ENCODE measurements around the gene ZNF609. TPM values are rescaled to one million over a fixed set of nuclear protein-coding genes. Genes with fewer than 3 reads are reported as not detected.
"Not testable (repeated sequence)": the region's sequence is repeated elsewhere in the genome, so short reads cannot be mapped to it uniquely, and the experiment has no call there.

Gene ZNF609
- total RNA-seq, 1 donor from 2014 or later: 63.9 TPM

DNA sequence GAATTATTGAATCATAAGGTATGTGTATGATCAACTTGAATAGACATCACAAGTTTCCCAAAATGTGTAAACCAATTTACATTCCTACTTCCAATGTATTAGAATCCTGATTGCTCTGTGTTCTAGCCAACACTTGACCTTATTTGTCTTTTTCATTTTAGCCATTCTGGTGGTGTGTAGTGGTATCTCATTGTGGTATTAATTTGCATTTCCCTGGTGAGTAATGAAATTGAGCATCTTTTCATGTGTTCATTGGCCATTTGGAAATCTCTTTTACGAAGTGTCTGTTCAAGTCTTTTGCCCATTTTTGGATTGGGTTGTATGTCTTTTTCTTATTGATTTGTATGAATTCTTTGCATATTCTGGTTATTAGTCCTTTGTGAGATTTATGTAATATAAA, 177.0 kb downstream of the ZNF609 start:
- H3K9me3 Mint-ChIP-seq: peaks cover 4% of the 10 kb centered on the region
- intact Hi-C loops (cut with micrococcal nuclease): no loop called here
- no peak overlapping the region for H3K4me3 Mint-ChIP-seq
- peaks cover 32% of the 10 kb centered on the region for H3K36me3 Mint-ChIP-seq (ENCODE audit: low read depth)
- H3K4me1 Mint-ChIP-seq: peaks cover 53% of the 10 kb centered on the region
- no peak for DNase-seq
- peak overlapping the region; percentile 19 for H3K27ac Mint-ChIP-seq
- H3K27me3 Mint-ChIP-seq: no peaks in the 10 kb centered on the region

GRCh38 chr15:64639744-64640143, 179.4 kb downstream of the ZNF609 start:
- DNase-seq; H3K27me3 Mint-ChIP-seq; intact Hi-C loops (cut with micrococcal nuclease); H3K4me3 Mint-ChIP-seq; H3K9me3 Mint-ChIP-seq: not testable (repeated sequence)
- H3K36me3 Mint-ChIP-seq (ENCODE audit: low read depth): peaks cover 41% of the 10 kb centered on the region
- peaks cover 46% of the 10 kb centered on the region for H3K4me1 Mint-ChIP-seq
- H3K27ac Mint-ChIP-seq: peak overlapping the region; percentile 58

GRCh38 chr15:64640146-64640871, 179.9 kb downstream of the ZNF609 start:
- peaks cover 4% of the 10 kb centered on the region for H3K9me3 Mint-ChIP-seq
- peaks cover 41% of the 10 kb centered on the region for H3K36me3 Mint-ChIP-seq (ENCODE audit: low read depth)
- H3K27ac Mint-ChIP-seq: peak overlapping the region; percentile 69
- H3K4me1 Mint-ChIP-seq: peaks cover 40% of the 10 kb centered on the region
- H3K27me3 Mint-ChIP-seq: no peaks in the 10 kb centered on the region
- intact Hi-C loops (cut with micrococcal nuclease): no loop called here
- peak overlapping the region; percentile 26 for H3K4me3 Mint-ChIP-seq
- no peak for DNase-seq

GRCh38 chr15:64642875-64643274, 182.5 kb downstream of the ZNF609 start:
- Mint-ChIP-seq H3K9me3 (no peaks in the 10 kb centered on the region), H3K27me3 (no peaks in the 10 kb centered on the region), H3K4me3 (no peak overlapping the region), H3K36me3 (ENCODE audit: low read depth) (peaks cover 40% of the 10 kb centered on the region), H3K27ac (no peak overlapping the region), H3K4me1 (peaks cover 30% of the 10 kb centered on the region)
- intact Hi-C loops (cut with micrococcal nuclease): no loop called here
- no peak for DNase-seq

- Mint-ChIP-seq H3K27ac (no peak overlapping the region), H3K4me3 (no peak overlapping the region), H3K36me3 (ENCODE audit: low read depth) (peaks cover 35% of the 10 kb centered on the region), H3K27me3 (no peaks in the 10 kb centered on the region), H3K9me3 (no peaks in the 10 kb centered on the region), H3K4me1 (peaks cover 31% of the 10 kb centered on the region)
- intact Hi-C loops (cut with micrococcal nuclease): no loop called here
- DNase-seq: no peak
Measured at GRCh38 chr15:64643685-64644084, 183.3 kb downstream of the ZNF609 start.

DNA sequence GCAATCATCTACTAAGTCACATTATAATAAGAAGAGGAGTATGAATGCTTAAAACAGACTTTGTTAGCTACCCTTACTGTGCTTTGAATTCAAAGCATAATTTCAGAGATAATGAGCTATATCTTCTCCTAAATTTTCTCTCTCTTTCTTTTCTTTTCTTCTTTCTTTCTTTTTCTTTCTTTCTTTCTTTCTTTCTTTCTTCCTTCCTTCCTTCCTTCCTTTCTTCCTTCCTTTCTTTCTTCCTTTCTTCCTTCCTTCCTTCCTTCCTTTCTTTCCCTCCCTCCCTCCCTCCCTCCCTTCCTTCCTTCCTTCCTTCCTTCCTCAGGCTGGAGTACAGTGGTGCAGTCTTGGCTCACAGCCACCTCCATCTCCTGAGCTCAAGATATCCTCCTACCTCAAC, 184.4 kb downstream of the ZNF609 start:
- H3K27ac Mint-ChIP-seq; H3K4me3 Mint-ChIP-seq; DNase-seq; intact Hi-C loops (cut with micrococcal nuclease); H3K9me3 Mint-ChIP-seq; H3K27me3 Mint-ChIP-seq: not testable (repeated sequence)
- H3K4me1 Mint-ChIP-seq: peaks cover 30% of the 10 kb centered on the region
- H3K36me3 Mint-ChIP-seq (ENCODE audit: low read depth): peaks cover 30% of the 10 kb centered on the region

- intact Hi-C loops (cut with micrococcal nuclease): no loop called here
- DNase-seq: no peak
- peaks cover 24% of the 10 kb centered on the region for H3K36me3 Mint-ChIP-seq (ENCODE audit: low read depth)
- H3K27ac Mint-ChIP-seq: no peak overlapping the region
- peaks cover 24% of the 10 kb centered on the region for H3K4me1 Mint-ChIP-seq
- H3K9me3 Mint-ChIP-seq: no peaks in the 10 kb centered on the region
- no peaks in the 10 kb centered on the region for H3K27me3 Mint-ChIP-seq
- no peak overlapping the region for H3K4me3 Mint-ChIP-seq
Measured at GRCh38 chr15:64645995-64646394, 185.6 kb downstream of the ZNF609 start.

- no peak for DNase-seq
- Mint-ChIP-seq H3K4me1 (peaks cover 30% of the 10 kb centered on the region), H3K27me3 (no peaks in the 10 kb centered on the region), H3K27ac (no peak overlapping the region), H3K9me3 (no peaks in the 10 kb centered on the region), H3K4me3 (no peak overlapping the region), H3K36me3 (ENCODE audit: low read depth) (peaks cover 20% of the 10 kb centered on the region)
- intact Hi-C loops (cut with micrococcal nuclease): no loop called here
Measured at GRCh38 chr15:64647367-64647766, 187.0 kb downstream of the ZNF609 start.

- H3K27ac Mint-ChIP-seq: peak overlapping the region; percentile 12
- no peak overlapping the region for H3K4me3 Mint-ChIP-seq
- H3K9me3 Mint-ChIP-seq: no peaks in the 10 kb centered on the region
- peaks cover 25% of the 10 kb centered on the region for H3K4me1 Mint-ChIP-seq
- H3K36me3 Mint-ChIP-seq (ENCODE audit: low read depth): peaks cover 9% of the 10 kb centered on the region
- DNase-seq: no peak
- H3K27me3 Mint-ChIP-seq: no peaks in the 10 kb centered on the region
- intact Hi-C loops (cut with micrococcal nuclease): loop anchor here (2.0 to 5.0 kb wide), 2 partner anchors 16 to 223 kb away; no protein-coding TSS in a partner anchor
Measured at GRCh38 chr15:64650552-64650951, 190.2 kb downstream of the ZNF609 start.

DNA sequence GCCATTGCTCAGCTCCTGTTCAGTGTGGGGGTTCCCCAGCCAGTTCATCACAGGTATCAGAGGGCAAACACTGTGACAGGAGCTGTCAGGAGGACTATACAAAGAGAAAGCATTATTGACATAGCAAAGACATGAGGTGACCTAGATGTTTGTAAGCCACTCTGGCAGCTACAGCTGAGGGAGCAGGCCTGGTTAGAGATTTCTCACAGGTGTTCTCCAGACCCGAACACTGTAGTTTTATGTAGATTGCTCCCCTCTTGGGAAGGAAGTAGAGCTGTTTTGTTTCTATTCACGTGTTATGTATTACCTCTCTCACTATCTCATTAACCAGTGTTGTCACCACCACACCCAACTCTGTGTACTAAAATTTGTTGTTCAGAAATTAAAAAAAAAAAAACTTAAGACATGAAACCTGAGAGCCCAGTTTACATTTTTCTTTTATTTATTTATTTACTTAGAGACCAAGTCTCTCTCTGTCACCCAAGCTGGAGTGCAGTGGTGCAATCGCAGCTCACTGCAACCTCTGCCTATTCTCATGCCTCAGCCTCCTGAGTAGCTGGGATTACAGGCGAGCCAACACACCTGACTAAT, 191.3 kb downstream of the ZNF609 start:
- Mint-ChIP-seq H3K27ac (peak overlapping the region; percentile 70), H3K4me1 (peaks cover 25% of the 10 kb centered on the region), H3K4me3 (peak overlapping the region; percentile 46), H3K9me3 (no peaks in the 10 kb centered on the region), H3K36me3 (ENCODE audit: low read depth) (peaks cover 5% of the 10 kb centered on the region), H3K27me3 (no peaks in the 10 kb centered on the region)
- intact Hi-C loops (cut with micrococcal nuclease): loop anchor here (2.0 to 5.0 kb wide), 2 partner anchors 17 to 224 kb away; no protein-coding TSS in a partner anchor
- peak; percentile 79 for DNase-seq

GRCh38 chr15:64653757-64654156, 193.4 kb downstream of the ZNF609 start:
- intact Hi-C loops (cut with micrococcal nuclease): loop anchor here (5.0 kb wide), 1 partner anchor 226 kb away; no protein-coding TSS in a partner anchor
- no peak for DNase-seq
- Mint-ChIP-seq H3K4me3 (no peak overlapping the region), H3K27ac (no peak overlapping the region), H3K36me3 (ENCODE audit: low read depth) (peaks cover 3% of the 10 kb centered on the region), H3K9me3 (no peaks in the 10 kb centered on the region), H3K27me3 (no peaks in the 10 kb centered on the region), H3K4me1 (peaks cover 19% of the 10 kb centered on the region)

GRCh38 chr15:64656508-64656907, 196.1 kb downstream of the ZNF609 start:
- Mint-ChIP-seq H3K27ac (no peak overlapping the region), H3K4me1 (peaks cover 7% of the 10 kb centered on the region), H3K9me3 (no peaks in the 10 kb centered on the region), H3K27me3 (no peaks in the 10 kb centered on the region), H3K36me3 (ENCODE audit: low read depth) (peaks cover 6% of the 10 kb centered on the region), H3K4me3 (no peak overlapping the region)
- no peak for DNase-seq
- intact Hi-C loops (cut with micrococcal nuclease): no loop called here

GRCh38 chr15:64665179-64665578, 204.8 kb downstream of the ZNF609 start:
- DNase-seq: no peak
- intact Hi-C loops (cut with micrococcal nuclease): no loop called here
- Mint-ChIP-seq H3K9me3 (no peaks in the 10 kb centered on the region), H3K27me3 (no peaks in the 10 kb centered on the region), H3K4me1 (peaks cover 5% of the 10 kb centered on the region), H3K36me3 (ENCODE audit: low read depth) (peaks cover 10% of the 10 kb centered on the region), H3K4me3 (no peak overlapping the region), H3K27ac (no peak overlapping the region)

GRCh38 chr15:64667736-64668161, 207.4 kb downstream of the ZNF609 start:
- Mint-ChIP-seq H3K9me3 (no peaks in the 10 kb centered on the region), H3K27me3 (no peaks in the 10 kb centered on the region), H3K36me3 (ENCODE audit: low read depth) (peaks cover 10% of the 10 kb centered on the region), H3K27ac (no peak overlapping the region), H3K4me3 (no peak overlapping the region), H3K4me1 (peaks cover 3% of the 10 kb centered on the region)
- intact Hi-C loops (cut with micrococcal nuclease): no loop called here
- no peak for DNase-seq

Data from activated CD4-positive, alpha-beta T cell treated with anti-CD3 and anti-CD28 coated beads, Interleukin-2, amount 10 ng/mL, durations not matched to agents 24 days and 14 days (primary cell).